ENCODE measurements around the gene GNB1.
"Not testable (repeated sequence)": the region's sequence is repeated elsewhere in the genome, so short reads cannot be mapped to it uniquely, and the experiment has no call there.

The GNB1 gene

DNA sequence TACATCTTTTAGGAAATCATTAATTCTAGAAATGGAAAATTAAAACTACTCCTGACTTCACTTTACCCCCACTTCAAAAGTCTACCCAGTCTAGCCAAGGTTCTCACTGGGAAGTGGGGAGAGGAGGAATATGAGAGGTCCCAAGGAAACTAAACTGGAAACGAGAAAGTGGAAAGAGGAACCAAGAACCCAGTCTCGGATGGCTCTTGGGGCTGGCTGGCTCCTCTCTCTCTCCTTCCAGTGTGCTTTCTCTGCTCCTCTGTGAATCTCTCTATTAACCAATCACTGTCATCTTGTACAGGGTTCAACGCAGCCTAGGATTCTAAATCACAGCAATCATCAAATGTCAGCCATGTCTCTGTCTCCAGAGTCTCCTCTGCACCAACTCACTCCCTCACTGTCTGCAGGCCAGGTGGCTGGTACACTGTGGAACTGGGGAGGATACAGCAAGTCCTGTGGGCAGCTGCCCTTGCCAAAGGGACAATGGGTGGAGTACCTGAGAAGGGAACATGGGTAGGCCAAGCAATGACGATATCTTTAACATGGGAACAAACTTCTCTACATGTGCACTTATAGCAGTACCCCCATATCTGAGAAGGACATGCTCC, 33.7 kb downstream of the GNB1 start:
- no peak for DNase-seq

DNA sequence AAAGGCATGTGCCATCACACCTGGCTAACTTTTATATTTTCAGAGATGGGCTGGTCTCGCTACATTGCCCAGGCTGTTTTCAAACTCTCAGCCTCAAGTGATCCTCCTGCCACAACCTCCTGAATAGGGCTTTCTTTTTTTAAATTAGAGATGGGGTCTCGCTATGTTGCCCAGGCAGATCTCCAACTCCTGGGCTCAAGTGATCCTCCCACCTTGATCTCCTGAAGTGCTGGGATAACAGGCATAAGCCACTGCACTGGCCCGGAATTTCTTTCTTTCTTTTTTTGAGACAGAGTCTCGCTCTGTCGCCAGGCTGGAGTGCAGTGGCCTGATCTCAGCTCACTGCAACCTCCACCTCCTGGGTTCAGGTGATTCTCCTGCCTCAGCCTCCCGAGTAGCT, 34.7 kb downstream of the GNB1 start:
- not testable (repeated sequence) for DNase-seq

DNA sequence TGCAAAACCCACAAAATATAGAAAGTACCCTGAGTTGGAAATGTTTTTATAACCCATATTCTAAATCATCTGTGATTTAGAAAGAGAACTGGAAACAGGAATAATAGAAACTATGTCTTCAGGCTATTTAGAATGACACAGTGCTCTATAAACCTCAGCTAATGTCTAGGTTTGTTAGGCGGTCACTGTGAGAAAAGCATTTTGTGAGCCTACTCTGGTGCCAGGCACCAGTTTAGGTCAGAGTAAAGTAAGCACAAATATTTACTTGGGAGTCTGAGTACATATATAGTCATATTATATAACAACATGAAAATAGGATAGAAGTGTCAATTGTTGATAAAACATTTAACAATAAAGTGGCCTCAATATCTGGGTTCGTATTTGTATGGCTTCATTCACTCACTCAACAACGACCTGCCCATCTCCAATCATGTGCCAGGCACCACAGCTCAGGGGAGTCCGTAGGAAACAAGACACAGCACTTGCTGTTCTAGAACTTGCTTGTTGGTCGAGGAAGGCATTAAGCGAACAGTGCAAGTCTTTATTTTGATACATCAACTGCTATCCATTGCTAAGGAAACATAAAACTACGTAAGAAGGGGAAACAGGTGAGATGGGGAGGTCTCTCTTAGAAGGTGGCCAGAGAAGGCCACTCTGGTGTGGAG, 37.2 kb downstream of the GNB1 start:
- DNase-seq: no peak

- no peak for DNase-seq
These were observed 38.1 kb downstream of the GNB1 start for GRCh38 chr1:1852619-1853414.

GRCh38 chr1:1847890-1848289, 43.0 kb downstream of the GNB1 start:
- no peak for DNase-seq

DNA sequence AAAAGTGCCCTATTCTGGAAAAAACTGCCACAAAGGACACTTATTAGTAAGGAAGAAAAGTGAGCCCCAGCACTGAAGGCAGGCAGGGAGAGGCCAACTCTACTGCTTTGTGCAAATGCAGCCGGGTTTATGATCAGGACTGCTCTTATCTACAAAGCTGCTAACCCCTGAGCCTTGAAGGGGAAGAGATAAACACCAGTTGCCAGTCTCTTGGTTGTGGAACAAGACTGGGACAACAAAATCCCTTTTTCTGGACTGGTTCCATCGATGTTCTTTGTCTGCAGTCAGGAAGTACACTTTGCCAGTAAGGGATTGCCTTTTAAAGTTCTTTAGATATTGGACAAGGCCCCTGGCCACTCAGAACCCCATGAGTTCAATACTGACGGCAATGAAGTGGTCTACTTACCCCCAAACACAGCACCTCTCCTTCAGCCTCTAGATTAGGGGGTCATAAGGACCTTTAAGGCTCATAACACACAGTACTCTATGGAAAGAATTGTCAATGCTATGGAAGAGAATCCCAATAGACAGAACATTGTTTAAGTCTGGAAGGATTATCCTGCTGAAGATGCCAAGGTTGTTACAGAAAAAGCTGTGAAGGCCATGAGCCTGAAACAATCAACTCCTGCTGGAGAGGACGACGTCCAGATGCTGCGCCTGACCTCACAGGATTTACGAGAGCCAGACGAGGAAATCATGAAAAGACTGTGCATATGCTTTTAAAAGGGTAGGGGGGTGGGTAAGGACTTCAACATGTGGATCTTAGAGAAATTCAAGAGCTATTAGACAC, 43.6 kb downstream of the GNB1 start:
- no peak for DNase-seq

- no peak for DNase-seq
These were observed 44.4 kb downstream of the GNB1 start for GRCh38 chr1:1846386-1846918.

DNA sequence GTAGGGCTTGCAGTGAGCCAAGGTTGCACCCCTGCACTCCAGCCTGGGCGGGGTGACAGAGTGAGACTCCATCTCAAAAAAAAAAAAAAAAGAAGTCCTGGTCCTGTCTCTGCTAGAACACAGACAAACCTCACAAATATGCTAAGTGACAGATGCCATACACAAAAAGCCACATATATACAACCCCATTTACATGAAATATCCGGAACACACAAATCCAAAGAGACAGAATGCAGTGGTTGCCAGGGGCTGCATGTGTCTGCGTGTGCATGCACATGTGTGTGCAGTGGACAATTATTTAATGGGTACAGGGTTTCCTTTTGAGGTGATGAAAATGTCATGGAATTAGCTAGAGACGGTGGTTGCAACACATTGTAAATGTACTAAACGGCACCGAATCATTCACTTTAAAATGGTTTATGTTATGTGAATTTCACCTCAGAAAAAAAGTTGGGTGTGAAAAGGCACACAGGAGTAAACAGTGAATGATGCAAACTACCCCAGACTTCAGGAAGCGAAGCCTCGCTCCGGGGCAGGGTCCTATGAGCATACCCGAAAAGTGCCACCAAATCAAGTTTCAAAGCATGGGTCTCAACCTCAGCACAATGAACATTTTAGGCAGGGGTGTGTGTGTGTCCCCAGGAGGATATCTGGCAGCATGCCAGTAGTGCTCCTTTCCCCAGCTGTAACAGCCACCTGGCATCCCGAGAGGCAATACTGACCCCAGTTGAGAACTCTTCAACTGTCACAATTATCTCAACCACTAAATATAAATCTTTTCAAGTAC, 48.3 kb downstream of the GNB1 start:
- DNase-seq: no peak

DNA sequence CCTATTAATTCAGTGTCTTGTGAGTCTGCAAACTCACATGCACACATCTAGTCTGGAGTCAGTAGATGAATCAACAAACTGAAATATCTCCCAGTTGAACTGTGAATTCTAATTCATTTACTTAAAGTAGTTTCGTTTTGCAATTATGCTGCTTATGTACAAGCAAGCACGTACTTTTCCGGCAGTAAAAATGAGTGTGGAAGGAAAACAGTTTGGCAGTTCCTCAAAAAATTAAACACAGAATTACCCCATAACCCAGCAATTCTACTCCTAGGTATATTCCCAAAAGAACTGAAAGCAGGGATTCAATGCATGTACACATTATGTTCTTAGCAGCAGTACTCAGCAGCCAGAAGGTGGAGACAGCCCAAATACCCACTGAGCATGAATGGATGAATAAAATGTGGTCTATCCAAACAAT, 49.3 kb downstream of the GNB1 start:
- no peak for DNase-seq

DNA sequence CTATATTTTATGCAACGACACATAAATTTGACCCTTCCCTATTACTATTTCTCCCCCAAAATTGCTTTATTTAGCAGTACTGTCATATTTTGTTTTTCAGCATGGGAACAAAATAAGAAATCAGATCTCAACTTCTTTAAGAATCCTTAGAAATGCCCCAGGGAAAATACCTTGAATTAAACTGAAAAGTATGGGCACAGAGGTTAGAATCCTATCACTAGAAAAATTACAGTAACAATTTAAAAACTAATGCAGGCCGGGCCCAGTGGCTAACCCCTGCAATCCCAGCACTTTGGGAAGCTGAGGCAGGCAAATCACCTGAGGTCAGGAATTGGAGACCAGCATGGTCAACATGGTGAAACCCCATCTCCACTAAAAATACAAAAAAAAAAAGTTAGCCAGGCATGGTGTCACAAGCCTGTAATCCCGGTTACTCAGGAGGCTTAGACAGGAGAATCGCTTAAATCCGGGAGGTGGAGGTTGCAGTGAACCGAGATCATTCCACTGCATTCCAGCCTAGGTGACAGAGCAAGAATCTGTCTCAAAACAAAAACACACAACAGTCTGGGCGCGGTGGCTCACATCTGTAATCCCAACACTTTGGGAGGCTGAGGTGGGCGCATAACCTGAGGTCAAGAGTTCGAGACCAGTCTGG, 51.4 kb downstream of the GNB1 start:
- no peak for DNase-seq

GRCh38 chr1:1836119-1836518, 54.8 kb downstream of the GNB1 start:
- DNase-seq: no peak

GRCh38 chr1:1835546-1835945, 55.3 kb downstream of the GNB1 start:
- no peak for DNase-seq

- DNase-seq: no peak
These were observed 57.0 kb downstream of the GNB1 start for GRCh38 chr1:1833916-1834325.

GRCh38 chr1:1833456-1833855, 57.4 kb downstream of the GNB1 start:
- DNase-seq: no peak

DNA sequence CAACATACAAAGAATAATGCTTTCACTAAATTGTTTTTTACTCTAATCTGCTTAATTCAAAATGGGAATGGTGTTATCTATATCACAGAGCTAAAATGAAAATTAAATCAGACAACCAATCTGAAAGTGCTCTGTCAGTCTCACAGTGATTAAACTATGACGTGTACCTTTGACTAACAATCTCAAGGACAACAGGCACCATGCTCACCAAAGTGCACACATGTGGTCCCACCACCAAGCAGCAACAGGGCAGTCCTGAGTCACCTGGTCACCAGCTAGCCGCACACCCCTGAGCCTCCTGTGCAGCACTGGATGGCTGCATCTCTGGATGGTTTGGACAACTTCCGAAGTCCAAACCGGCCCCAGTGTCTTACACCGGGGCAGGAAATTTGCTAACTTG, 58.1 kb downstream of the GNB1 start:
- no peak for DNase-seq

GRCh38 chr1:1832166-1832565, 58.7 kb downstream of the GNB1 start:
- no peak for DNase-seq

DNA sequence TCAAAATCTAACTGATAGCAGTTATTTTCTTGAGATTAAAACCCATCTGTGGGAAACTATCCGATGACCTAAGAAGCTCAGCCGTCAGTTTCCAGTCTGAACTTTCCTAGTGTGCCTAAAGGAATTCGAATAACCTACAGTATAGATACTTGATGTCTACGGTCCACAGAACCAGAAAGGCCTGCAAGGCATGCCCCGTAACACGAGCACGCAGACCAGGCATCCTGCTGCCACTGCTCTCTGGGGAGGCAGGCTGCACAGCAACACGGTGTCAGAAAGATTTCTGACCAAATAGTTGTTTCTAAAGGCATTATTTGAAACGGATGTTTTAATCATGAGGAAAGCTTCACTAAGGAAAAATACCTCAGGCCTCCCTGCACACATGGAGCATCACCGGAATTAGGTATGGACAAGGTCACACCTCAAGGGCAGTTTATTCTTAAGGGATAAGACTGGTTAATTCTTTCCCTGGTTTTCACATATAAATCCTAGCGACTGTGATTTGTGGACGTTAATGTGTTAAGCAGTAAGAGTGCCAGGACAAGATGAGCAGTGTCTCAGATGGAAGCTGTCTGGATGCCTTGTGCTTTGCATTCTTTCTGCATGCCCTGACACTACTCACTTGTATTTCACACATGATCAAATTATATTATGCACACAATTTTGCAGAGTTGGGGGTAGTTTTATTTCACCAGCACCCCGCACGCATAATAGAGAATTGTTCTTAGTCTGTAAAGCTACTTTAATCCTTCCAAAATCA, 63.6 kb downstream of the GNB1 start:
- DNase-seq: no peak

GRCh38 chr1:1826356-1827088, 64.4 kb downstream of the GNB1 start:
- DNase-seq: no peak

GRCh38 chr1:1825217-1825616, 65.7 kb downstream of the GNB1 start:
- DNase-seq: no peak

DNA sequence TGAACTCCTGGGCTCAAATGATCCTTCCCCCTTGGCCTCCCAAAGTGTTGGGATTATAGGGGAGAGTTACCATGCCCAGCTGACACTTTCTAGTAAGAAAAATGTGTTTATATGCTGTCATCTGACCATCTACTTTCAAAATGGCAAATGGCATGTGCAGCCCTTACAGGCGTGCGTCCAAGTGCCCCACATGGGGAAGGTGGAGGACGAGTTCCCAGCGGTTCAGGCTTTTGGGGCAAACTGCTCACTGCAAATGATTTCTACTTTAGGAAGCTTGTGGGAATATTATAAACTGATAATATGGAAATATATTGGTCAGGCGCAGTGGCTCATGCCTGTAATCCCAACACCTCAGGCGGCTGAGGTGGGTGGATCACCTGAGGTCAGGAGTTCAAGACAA, 71.1 kb downstream of the GNB1 start:
- no peak for DNase-seq
